NCI-H446 treated with DMSO at 0.1 percent for 48 hours (cell line): ENCODE measurements around the gene FBXO44.

ENCODE experiments used
- DNase-seq: peaks from one replicate; lab custom pipeline; 2025; lab: John Stamatoyannopoulos, UW

FBXO44 gene

DNA sequence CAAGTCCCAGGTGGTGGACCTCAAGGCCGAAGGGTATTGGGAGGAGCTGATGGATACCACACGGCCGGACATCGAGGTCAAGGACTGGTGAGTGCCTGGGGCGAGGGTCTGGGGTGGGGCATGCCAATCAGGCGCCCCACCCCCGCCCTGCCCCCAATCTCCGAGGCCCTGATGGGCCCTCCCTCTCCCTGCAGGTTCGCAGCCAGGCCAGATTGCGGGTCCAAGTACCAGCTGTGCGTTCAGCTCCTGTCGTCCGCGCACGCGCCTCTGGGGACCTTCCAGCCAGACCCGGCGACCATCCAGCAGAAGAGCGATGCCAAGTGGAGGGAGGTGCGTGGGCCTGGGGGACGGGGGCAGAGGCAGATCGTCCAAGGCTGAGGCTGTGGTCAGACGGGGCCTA is 3.9 kb downstream of the FBXO44 start:
- DNase-seq: no peak

DNA sequence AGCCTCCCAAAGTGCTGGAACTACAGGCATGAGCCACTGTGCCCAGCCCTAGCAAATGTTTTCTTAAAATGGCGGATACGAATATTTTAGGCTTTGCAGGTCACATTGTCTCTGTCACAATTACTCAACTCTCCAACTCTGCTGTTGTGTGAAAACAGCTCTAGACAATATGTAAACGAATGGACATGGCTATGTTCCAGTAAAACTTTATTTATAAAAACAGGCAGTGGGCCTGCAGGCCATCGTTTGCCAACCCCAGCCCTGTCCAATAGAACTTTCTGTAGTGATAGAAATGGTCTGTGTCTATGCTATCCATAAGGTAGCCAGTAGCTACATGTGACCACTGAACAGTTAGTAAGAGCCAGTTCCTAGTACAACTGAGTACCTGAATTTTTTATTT is 5.1 kb downstream of the FBXO44 start:
- no peak for DNase-seq

DNA sequence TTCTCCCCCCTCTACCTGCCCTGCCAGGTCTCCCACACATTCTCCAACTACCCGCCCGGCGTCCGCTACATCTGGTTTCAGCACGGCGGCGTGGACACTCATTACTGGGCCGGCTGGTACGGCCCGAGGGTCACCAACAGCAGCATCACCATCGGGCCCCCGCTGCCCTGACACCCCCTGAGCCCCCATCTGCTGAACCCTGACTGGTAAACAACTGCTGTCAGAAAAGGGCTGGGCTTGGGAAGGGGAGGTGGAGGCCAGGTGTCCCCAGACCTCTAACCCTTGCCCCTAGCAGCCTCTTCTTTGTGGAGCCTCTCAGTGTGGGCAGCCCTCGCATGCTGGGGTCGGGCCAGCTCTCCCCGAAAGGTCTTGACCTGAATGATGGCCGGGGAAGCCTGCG is 6.4 kb downstream of the FBXO44 start:
- no peak for DNase-seq

DNA sequence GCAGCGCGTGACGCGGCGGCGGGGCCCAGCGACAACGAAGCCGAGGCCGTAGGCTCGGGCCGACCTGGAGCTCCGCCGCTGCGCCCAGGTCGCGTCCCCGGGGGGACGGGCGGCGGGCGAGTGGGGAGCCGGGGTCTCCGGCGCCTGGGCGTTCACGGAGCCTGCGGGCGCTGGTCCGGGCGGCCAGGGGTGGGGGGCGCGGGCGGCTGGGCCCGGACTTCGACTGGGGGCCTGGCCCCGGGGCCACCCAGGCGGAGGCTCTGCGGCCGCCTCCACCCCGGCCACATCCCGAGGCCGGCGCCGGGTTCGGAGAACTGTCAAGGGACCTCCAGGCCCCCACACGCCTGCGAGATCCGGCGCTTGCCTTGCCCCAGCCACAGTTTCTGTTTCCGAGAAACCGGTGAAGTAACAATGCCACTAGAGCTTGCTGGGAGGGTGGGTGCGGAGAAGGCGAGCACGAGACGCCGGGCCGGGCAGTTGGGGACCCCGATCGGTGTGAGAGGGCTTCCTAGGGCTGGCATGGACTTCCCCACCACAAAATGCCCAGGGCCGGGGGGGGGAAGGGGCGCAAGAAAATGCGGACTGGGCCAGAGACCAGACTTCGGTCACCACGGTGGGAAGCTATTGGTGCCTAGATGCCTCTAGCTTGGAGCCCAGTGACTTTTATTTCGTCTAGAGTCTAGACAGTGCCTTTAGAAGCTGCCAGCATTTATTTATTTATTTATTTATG is 9.8 kb downstream of the FBXO44 start:
- DNase-seq: no peak

DNA sequence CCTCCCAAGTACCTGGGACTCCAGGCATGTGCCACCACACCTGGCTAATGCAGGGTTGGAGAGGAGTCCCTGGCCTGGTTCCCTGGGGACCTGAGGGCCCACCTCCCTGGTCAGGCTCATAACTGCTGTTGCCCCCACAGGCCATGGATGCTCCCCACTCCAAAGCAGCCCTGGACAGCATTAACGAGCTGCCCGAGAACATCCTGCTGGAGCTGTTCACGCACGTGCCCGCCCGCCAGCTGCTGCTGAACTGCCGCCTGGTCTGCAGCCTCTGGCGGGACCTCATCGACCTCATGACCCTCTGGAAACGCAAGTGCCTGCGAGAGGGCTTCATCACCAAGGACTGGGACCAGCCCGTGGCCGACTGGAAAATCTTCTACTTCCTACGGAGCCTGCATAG is 13.8 kb downstream of the FBXO44 start:
- no peak for DNase-seq

DNA sequence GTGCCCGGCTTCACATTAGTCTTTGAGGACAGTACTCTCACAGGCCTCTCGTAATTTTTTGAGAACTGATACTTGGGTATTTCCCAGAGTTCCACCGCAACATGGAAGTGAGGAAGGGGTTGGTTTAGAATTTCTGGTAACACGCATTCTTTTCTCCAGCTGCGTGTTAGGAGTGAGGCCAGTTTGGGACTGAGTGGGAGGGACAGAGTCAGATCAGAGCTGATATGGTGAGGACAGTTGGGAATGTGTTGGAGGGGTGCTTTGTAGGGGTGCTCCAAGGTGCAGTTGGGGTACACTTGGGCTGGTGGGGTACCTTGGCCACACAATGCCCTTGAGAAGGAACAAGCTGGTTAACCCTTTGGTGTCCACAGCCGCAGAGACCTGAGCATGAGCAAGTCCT is 16.1 kb downstream of the FBXO44 start:
- no peak for DNase-seq

DNA sequence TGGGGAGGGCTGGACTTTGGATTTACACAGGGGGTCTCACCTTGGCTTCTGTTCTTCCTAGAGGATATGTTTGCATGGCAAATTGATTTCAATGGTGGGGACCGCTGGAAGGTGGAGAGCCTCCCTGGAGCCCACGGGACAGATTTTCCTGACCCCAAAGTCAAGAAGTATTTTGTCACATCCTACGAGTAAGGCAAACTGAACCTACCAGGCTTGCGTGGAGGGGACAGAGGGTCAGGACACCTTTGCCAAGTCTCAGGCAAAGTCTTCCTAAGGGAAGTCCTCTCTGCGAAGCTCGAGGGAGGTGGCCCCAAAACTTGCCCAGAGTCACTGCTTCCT is 16.5 kb downstream of the FBXO44 start:
- DNase-seq: no peak

DNA sequence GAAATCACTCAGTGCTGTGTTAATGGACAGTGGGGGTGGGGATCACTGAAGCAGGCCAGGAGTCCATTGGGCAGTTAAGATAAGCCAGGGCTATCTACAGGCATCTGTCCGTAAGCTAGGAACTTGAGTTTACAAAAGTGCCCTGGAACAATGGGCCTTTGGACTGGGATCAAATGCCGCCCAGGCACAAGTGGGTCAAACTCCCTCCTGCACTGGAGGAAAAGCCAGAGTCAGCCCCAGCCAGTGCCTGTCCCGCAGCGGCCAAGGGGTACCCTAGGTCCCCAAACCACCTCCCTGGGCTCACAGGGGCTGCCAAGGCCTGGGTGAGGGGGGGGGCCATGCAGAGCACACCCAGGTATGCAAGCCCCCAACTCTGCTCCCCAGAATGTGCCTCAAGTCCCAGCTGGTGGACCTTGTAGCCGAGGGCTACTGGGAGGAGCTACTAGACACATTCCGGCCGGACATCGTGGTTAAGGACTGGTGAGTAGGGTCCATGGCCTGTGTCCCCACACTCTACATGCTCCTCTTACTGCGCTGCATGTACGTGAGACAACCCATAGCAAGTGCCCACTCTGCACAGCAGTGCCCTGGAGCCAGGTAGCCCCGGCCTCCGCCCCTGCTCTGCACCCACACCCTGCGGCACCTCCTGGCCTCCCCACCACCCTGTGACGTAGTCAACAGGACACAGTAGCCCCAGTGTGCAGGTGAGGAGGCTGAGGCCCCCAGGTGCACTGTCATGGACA is 17.0 kb downstream of the FBXO44 start:
- no peak for DNase-seq

DNA sequence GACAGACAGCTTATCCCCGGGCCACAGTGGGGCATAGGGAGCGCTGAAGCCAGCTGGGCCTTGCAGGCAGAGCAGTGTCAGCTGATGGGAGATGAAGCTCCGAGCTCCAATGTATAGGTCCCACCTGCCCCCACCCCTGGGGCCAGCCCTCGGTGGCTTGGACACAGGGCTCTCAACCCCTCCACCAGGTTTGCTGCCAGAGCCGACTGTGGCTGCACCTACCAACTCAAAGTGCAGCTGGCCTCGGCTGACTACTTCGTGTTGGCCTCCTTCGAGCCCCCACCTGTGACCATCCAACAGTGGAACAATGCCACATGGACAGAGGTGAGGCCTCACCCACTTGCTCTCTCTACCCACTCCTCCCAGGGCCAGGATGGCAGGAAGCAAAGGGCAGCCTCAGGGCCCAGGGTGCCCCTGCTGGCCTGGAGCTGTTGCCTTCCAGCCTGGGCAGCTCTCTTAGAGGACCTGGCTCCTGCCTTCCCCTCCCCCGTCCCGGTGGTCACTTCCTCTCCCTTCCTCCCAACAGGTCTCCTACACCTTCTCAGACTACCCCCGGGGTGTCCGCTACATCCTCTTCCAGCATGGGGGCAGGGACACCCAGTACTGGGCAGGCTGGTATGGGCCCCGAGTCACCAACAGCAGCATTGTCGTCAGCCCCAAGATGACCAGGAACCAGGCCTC is 18.6 kb downstream of the FBXO44 start:
- no peak for DNase-seq

DNA sequence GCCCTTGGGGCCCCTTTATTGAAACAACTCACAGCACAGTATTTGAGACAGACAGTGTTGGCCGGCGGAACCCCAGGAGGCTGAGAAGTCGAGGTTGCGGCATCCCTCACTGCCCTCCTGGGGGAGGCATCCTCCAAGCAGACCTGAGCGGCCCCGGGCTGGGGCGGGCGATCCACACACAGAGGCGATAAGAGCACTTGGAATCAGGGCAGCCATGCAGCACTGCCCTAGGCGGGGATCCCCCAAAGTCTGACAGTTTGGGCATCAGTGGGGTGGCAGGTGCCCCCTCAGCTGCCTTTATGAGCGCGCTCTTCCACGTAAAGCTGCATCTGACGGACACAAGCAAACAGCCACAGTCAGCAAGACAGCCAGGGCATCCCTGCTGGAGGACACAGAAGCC is 19.8 kb downstream of the FBXO44 start:
- DNase-seq: no peak

DNA sequence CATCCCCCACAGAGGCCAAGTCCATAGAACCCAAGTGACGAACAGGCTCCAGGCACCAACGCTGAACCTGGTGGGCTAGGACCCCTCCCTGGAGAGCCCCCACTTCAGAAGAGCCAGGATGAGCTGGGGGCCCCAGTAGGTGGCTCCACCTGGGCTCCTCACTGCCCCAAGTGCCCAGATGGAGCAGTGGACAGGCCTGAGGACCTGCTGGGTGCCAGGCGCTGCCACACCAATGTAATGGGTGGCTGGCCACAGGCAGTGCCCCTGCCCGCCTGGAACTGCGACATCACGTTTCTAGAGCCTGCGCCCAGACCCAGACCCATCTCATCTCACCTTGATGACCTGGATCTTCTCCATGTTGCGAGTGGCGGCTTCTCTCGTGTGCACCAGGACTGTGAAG is 20.6 kb downstream of the FBXO44 start:
- DNase-seq: no peak

DNA sequence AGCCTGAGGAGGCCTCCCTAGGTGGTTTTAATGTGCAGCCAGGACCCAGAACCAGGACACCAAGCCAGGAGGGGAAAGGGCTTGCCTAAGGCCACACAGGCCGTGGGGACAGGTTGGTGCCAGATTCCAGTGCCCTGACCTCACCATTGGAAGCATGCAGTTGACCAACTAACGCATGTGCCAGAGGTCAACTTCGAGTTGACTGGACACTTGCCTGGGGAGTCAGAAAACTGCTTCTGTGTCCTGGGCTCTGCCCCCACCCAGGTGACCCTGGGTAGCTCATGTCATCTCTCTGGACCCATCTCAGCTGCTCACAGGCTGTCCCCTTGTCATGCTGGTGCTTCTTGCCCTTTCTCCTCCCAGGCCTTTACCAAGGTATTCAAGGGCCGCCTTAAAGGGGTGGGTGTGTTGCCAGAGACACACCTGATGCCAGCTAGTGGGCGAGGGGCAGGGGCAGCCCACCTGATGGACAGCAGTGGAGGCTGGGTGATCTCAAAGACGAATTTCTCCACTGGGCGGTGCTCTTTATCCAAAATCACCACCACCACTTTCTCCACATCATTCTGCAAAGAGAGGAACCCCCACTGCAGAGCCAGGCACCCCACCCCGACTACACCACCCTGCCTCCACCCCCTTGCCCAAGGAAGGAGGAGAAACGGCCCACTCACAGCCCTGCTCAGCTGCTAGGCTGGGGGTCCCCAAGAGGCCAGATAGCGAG is 21.9 kb downstream of the FBXO44 start:
- DNase-seq: no peak

DNA sequence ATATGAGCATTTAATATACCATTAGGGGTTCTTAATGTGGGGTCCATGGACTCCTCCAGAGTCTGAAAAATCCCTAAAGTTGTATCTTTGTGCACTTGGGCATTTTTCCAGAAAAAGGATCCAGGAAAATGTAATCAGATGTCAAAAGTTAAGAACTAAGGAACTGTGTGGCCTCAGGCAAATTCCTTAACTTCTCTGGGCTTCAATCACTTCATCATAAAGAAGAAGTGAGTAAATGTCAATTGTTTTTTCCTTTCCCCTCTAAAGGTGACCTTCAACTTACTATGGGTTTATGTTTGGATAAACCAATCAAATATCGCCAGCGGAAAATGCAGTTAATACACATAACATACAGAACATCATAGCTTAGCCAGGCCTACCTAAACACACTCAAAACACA is 23.8 kb downstream of the FBXO44 start:
- no peak for DNase-seq

DNA sequence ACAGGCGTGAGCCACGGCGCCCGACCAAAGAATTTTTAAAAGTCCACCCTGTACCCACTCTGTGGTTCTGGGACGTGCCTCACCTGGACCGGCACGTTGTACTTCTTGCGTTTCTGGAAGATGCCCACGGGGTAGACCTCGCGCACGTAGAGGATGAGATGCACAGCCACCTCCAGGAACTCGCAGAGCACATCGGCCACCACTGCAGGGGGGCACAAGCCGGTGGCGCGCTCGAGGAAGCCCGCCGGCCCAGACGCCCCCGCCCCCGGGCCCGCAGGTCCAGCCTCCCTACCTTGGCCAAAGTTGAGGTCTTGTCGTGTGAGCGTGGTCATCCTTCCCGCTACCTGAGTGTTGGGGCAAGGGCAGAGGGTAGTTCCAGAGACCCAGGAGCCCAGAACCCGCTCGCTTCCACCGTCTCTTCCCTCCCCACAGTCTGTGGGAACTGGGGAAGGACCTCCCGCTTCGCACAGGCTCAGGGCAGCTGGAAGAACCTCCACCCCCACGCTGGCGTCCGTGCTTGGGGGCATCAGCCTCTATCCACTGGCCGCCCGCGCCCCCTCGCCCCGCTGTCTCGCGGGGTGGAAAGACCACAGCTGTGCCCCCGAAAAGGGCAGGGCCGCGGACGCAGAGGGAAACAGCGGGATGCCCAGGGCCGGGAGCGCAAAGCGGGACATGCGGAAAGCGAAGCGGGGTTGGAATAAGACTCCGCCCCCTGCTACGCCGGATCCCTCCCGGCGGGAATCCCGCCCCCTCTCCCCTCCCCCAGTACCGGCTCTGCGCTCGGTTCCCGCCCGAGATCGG is 25.8 kb downstream of the FBXO44 start:
- no peak for DNase-seq

DNA sequence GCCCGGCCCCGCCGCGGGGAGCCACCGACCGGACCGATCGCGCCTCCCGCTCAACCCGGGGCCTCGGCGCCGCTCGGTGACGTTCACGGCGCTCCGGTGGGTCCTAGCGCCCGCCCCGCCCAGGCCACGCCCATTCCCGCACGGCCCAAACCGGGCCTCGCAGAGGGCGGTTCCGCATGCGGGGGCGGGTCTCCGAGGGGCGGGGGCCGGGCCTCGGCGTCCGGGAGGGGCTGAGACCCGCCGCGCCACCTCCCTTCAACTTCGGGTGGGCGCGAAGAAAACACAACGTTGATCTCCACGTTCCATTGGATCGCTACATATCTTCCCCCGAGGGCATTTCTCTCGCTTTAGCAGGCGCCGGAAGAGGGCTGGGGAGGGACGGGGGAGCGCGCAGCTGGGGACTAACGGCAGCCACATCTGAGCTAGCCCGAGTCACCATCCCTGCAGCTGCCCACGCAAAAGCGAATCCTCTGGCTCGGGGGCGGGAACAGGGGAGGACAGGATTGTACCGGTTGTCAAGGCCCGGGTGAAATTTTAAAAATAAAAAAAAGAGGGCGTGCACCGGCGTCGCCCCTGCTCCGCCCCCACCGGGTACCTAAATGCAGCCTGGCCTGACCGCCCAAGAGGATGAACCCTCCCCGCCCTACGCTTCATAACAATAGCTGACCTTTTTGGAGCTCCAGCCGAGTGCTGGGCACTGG is 26.5 kb downstream of the FBXO44 start, which contains the start of gene MAD2L2:
Gene MAD2L2 (minus strand): TSS at position 78 of the 701 bp plus-strand sequence. CDS start 547 bp downstream, outside the sequence.
- DNase-seq: peak; percentile 31

DNA sequence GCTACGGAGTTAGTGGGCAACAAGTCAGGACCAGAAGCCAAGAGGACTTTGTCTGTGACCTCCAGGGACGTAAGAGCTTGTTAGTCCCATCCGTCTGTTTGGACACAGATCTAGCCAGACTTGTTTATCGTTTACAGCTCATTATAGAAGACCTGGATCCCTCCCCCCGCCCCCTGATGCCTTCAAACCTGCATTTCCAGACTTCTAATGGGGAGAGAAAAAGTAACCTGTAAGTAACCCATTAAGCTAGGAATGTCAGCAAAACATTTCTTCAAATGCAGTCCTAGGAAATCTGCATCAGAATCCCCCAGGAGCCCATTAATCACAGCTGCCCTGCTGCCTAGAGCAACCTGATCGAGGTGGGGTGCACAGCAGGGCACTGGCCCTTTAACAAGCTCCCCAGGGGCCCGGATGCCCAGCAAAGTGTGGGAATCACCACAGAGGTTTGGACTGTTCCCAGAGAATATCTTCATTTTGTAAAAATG is 27.7 kb downstream of the FBXO44 start:
- no peak for DNase-seq

DNA sequence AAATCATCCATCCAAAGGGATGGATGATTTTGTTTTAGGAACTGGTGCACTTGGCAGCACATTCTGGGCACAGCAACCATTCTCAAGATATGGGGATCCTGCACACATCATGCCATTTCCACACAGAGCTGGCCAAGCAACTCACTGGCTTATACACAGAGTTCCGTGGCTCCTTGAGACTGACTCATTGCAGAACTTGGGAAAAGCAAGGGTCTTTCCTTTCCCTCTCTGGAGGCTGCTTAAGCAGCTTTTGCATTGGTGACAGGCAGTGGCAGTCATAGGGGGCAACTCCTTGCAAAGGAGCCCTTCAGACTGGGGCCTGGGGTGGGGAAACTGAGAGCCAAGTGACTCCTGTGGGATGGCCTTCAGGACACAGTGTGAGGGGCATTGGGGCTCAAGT is 28.1 kb downstream of the FBXO44 start:
- no peak for DNase-seq

DNA sequence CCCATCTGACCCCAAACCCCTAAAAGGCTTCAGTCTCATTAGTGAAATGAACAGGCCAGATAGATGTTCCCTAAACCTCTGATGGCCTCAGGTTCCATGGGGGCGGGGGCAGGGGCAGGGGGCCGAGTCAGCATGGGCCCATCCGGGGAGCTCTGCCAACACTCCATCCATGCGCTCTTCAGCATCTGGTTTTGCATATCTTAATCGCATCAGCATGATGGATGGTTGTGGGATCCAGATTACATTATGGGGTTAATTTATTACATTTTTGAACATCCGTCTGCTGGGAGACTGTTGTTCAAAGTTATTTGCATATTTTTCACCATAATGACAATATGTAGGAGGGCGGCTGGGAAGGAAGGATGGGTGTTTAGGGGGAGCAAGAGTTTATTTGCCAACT is 29.4 kb downstream of the FBXO44 start:
- DNase-seq: no peak

DNA sequence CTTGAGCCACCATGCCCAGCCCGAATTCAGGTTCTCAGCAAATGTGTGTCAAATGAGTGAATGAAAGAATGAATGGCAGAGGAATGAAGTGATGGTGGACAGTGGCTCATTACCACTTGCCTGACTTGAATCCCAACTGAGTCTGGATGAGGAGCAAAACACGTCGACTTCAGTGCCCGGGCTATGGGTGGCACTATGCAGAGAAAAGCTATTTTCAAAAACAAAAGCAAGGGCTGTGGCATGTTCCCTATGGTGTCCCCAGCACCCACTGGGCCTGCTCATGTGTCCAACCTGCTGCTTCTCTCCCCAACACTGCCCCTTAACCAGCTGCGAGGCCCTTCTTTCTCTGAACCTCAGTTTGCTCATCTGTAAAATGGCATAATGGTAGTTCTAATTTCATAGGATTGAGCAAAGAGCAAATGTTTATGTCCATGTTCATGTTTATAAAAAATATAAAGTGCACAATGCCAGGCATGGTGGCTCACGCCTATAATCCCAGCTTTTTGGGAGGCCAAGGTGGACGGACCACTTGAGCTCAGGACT is 30.6 kb downstream of the FBXO44 start:
- no peak for DNase-seq

DNA sequence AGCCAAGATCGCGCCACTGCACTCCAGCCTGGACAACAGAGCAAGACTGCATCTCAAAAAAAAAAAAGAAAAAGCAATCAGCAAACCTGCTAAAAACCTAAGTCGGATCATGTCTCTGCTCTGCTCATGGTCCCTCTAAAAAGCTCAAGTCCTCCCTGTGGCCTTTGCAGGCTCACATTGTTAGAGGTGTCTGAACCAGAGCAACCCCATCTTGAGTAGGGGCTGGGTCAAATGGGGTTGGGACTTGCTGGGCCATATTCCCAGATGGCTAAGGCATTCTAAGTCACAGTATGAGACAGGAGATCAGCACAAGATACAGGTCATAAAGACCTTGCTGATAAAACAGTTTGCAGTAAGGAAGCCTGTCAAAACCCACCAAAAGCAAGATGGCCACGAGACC is 33.8 kb downstream of the FBXO44 start:
- DNase-seq: no peak
